Measurements from ENCODE around the gene BTBD2. TPM values are rescaled to one million over a fixed set of nuclear protein-coding genes. Genes with fewer than 3 reads are reported as not detected.

BTBD2 gene
- total RNA-seq, 3 donors from 2014 or later: 52.0 to 67.2 (median 54.4) TPM

GRCh38 chr19:2047449-2048103, 32.1 kb upstream of the BTBD2 start:
- Histone ChIP-seq H3K9me3 (no peaks in the 10 kb centered on the region), H3K36me3 (no peaks in the 10 kb centered on the region), H3K27ac (peak overlapping the region; percentile 98), H3K4me3 (peak overlapping the region in 2 of 3 donors; percentile 95 to 97), H3K27me3 (no peaks in the 10 kb centered on the region), H3K4me1 (peaks cover 59 to 73% of the 10 kb centered on the region in 2 donors)
- no peak for TF ChIP-seq CTCF (IDR thresholded peaks at IDR 0.05)
- TF ChIP-seq POLR2AphosphoS5 (IDR thresholded peaks at IDR 0.05): peak in 1 of 3 donors; percentile 61
- no peak for TF ChIP-seq POLR2A (IDR thresholded peaks at IDR 0.05)
- no peak for DNase-seq (ENCODE audit: low spot score in 2 of 2)
- intact Hi-C loops (cut with DNase I; ENCODE audit: low total_unique reads): no loop called here

- DNase-seq (ENCODE audit: low spot score in 2 of 2): no peak
- no peaks in the 10 kb centered on the region for H3K9me3 ChIP-seq
- no peaks in the 10 kb centered on the region for H3K27me3 ChIP-seq
- H3K4me1 ChIP-seq: peaks cover 59 to 70% of the 10 kb centered on the region in 2 donors
- intact Hi-C loops (cut with DNase I; ENCODE audit: low total_unique reads): no loop called here
- peak overlapping the region; percentile 98 for H3K27ac ChIP-seq
- no peaks in the 10 kb centered on the region for H3K36me3 ChIP-seq
- H3K4me3 ChIP-seq: peak overlapping the region in 2 of 3 donors; percentile 95 to 97
- TF ChIP-seq POLR2A (IDR thresholded peaks at IDR 0.05): no peak
- TF ChIP-seq POLR2AphosphoS5 (IDR thresholded peaks at IDR 0.05): no peak
- no peak for TF ChIP-seq CTCF (IDR thresholded peaks at IDR 0.05)
Observed at GRCh38 chr19:2047076-2047448, 31.5 kb upstream of the BTBD2 start.

- Histone ChIP-seq H3K4me1 (peaks cover 55 to 67% of the 10 kb centered on the region in 2 donors), H3K36me3 (no peaks in the 10 kb centered on the region)
Observed at GRCh38 chr19:2046046-2046907, 30.8 kb upstream of the BTBD2 start.

GRCh38 chr19:2045501-2046045, 30.1 kb upstream of the BTBD2 start:
- Histone ChIP-seq H3K9me3 (no peaks in the 10 kb centered on the region), H3K36me3 (no peaks in the 10 kb centered on the region), H3K27ac (peak overlapping the region; percentile 98), H3K4me3 (peak overlapping the region in 2 of 3 donors; percentile 3 to 95), H3K27me3 (no peaks in the 10 kb centered on the region), H3K4me1 (peaks cover 55 to 72% of the 10 kb centered on the region in 2 donors)
- no peak for TF ChIP-seq POLR2A (IDR thresholded peaks at IDR 0.05)
- no peak for TF ChIP-seq CTCF (IDR thresholded peaks at IDR 0.05)
- intact Hi-C loops (cut with DNase I; ENCODE audit: low total_unique reads): no loop called here
- no peak for DNase-seq (ENCODE audit: low spot score in 2 of 2)

More at GRCh38 chr19:2046046-2046907, 30.8 kb upstream of the BTBD2 start:
- no peak for DNase-seq (ENCODE audit: low spot score in 2 of 2)
- intact Hi-C loops (cut with DNase I; ENCODE audit: low total_unique reads): no loop called here
- no peaks in the 10 kb centered on the region for H3K9me3 ChIP-seq
- TF ChIP-seq POLR2AphosphoS5 (IDR thresholded peaks at IDR 0.05): no peak
- no peak for TF ChIP-seq POLR2A (IDR thresholded peaks at IDR 0.05)
- TF ChIP-seq CTCF (IDR thresholded peaks at IDR 0.05): no peak
- no peaks in the 10 kb centered on the region for H3K27me3 ChIP-seq
- peak overlapping the region in 1 of 3 donors; percentile 95 for H3K4me3 ChIP-seq
- peak overlapping the region; percentile 98 for H3K27ac ChIP-seq
